ENCODE data around the gene SDCBP2.

- TF ChIP-seq POLR2A (IDR thresholded peaks at IDR 0.05) (peak in 1 of 4 donors; percentile 44), CTCF (IDR thresholded peaks at IDR 0.05) (no peak)
Measured at GRCh38 chr20:1330075-1330830, 1.3 kb upstream of the SDCBP2 start.
